ENCODE data around the gene WDR11. TPM values are rescaled to one million over a fixed set of nuclear protein-coding genes. Genes with fewer than 3 reads are reported as not detected.
"Not testable (repeated sequence)": the region's sequence is repeated elsewhere in the genome, so short reads cannot be mapped to it uniquely, and the experiment has no call there.

The WDR11 gene
- total RNA-seq, 1 donor from 2014 or later, result 45.8 TPM

GRCh38 chr10:120854388-120854787, 3.2 kb downstream of the WDR11 start:
- intact Hi-C loops (cut with micrococcal nuclease), result no loop called here

GRCh38 chr10:120861178-120861855, 10.2 kb downstream of the WDR11 start:
- intact Hi-C loops (cut with micrococcal nuclease), result no loop called here

DNA sequence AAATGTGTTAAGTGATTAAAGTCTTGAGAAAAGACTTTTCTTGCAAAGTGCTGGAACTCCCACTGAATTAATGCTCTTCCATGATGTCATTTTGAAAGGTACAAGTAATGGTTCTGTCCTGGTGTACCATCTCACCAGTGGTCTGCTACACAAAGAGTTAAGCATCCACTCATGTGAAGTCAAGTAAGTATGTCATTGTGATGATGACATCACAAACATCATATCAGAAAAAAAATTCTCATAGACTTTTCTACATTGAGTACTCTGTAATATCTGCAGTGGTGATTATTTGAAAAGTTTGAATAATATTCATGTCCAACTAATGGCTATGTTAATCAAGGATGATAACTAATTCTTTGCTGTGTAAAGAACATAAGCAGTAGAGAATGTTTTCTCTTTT, 22.6 kb downstream of the WDR11 start:
- intact Hi-C loops (cut with micrococcal nuclease), result no loop called here

GRCh38 chr10:120883071-120883470, 31.9 kb downstream of the WDR11 start:
- intact Hi-C loops (cut with micrococcal nuclease), result no loop called here

DNA sequence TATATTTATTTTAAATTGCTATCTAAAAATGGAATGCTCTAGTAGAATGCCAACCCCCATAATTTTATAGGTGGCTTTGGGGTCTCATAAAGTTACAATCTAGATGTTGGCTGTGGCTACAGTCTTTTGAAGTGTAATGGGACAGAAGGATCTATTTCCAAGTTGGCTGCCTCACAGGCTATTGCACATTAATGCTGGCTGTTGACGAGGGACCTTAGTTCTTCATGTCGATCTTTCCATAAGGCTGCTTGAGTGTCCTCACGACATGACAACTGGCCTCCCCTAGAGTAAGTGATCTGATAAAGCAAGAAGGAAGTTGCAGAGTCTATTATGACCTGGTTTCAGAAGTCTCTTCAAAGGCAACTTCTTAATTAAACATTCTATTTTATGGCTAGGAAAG, 36.3 kb downstream of the WDR11 start:
- intact Hi-C loops (cut with micrococcal nuclease), result no loop called here

DNA sequence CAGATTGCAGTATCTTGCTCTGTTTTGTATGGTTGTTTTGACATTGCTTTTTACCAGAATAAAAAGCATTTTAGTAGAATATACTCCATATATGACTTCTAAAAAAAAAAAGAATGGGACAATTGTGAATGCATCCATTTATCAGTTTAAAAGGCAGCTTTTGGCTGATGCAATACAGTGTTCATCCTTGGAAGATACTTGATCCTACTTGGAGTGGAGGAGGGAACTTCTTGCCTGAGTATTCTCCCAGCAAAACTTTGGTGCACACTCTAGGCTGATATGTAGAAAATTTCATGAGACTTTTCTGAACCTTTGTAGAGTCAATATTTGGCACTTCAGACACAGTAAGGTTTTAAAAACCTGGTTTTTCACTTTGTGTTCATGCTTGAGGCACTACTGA, 40.2 kb downstream of the WDR11 start:
- intact Hi-C loops (cut with micrococcal nuclease), result no loop called here

DNA sequence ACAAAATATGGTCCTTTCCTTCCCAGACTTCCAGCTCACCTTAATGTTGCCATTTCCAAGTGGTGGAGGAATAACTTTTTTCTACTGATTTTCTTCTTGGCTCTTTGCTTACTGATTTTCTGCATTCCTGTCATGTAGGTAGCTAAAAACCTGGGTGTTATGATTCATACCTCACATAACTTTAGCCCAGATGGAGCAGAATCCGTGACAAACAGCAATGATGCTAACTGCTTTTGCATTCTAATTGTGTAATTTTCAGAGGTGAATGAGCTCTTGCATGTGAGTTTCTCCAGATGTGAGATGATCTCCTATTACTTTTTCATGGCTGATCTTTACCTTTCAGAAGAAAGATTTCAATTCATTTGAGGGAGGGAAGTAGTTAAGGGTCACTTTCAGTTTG, 43.4 kb downstream of the WDR11 start:
- intact Hi-C loops (cut with micrococcal nuclease), result no loop called here

DNA sequence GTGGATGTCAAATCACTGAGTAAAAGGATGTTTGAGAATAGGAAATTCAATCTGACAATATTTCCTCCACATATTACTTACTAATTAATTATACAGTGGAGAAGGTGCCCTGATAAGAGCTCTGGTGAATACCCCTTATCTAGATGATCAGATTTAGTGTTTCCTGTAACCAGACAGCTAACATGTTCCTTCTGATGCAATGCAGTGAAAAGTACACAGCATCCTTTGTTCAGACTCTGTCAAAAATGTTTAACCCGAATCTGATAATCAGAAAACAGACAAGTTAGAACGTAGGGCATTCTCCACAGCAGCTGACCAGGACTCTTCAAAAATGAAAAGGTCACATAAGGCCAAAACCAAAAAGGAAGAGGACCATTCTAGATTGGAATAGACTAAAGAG, 46.2 kb downstream of the WDR11 start:
- intact Hi-C loops (cut with micrococcal nuclease), result no loop called here

DNA sequence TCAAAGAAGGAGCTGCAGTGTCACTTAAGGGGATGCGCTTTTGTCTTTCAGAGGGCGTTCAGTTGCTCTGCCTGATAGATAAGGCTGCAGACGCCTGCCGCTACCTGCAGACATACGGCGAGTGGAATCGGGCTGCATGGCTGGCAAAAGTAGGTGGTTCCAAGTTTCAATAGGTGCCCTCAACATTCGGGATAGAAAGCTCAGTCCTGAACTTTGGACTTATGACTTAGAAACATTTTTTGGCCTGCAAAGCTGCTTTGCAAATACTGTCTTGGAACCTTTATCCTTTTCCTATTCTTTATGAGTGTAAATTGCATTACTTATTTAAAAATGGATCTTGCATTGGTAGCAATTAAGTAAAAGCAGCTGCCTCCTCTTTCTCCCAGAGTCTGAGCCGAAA, 54.1 kb downstream of the WDR11 start:
- intact Hi-C loops (cut with micrococcal nuclease), result no loop called here

GRCh38 chr10:120917521-120918250, 66.5 kb downstream of the WDR11 start:
- intact Hi-C loops (cut with micrococcal nuclease), result no loop called here

GRCh38 chr10:120923886-120924285, 72.7 kb downstream of the WDR11 start:
- intact Hi-C loops (cut with micrococcal nuclease), result not testable (repeated sequence)

- intact Hi-C loops (cut with micrococcal nuclease), result no loop called here
Observed at GRCh38 chr10:120926611-120927010, 75.4 kb downstream of the WDR11 start.

GRCh38 chr10:120927352-120927751, 76.2 kb downstream of the WDR11 start:
- intact Hi-C loops (cut with micrococcal nuclease), result no loop called here

GRCh38 chr10:120929166-120929565, 78.0 kb downstream of the WDR11 start:
- intact Hi-C loops (cut with micrococcal nuclease), result no loop called here

GRCh38 chr10:120931423-120931822, 80.3 kb downstream of the WDR11 start:
- intact Hi-C loops (cut with micrococcal nuclease), result no loop called here

DNA sequence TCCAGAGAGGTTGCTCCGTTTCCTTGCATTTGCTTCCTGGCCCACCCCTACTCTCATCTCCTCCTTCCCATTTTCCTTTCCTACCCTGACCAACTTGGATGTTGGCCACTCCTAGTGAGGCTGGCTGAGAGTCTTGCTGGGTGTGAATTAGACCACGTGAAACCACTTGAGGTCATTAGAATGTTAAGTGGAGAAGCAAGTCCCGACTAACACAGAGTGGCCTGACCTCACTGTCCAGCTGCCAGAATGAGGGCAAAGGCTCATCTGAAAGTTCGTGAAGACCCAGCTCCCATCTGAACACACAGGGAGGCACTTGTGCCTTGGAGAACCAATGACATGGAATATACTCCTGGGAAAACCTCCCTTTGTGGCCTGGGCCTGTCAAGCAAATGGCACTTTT, 80.8 kb downstream of the WDR11 start:
- intact Hi-C loops (cut with micrococcal nuclease), result no loop called here

DNA sequence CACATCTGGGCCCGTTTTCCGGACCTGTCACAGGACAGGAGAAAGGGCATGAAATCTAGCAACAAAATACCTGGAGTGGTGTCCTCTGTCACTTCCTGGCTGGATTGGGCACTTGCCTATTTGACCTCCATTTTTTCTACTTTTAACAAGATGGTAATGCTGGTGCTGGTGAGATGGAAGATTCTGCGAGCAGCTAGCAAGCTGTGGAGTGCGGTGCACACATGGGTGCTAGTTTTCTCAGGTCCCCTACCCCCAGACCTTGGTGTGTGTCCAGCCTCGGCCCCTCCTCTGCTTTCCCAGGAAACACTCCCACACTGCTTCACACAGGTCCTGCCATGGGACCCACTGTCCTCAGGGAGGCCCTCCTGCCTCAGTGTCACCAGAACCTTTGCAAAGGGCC, 87.7 kb downstream of the WDR11 start:
- intact Hi-C loops (cut with micrococcal nuclease), result no loop called here

GRCh38 chr10:120940299-120940900, 89.2 kb downstream of the WDR11 start:
- intact Hi-C loops (cut with micrococcal nuclease), result no loop called here

DNA sequence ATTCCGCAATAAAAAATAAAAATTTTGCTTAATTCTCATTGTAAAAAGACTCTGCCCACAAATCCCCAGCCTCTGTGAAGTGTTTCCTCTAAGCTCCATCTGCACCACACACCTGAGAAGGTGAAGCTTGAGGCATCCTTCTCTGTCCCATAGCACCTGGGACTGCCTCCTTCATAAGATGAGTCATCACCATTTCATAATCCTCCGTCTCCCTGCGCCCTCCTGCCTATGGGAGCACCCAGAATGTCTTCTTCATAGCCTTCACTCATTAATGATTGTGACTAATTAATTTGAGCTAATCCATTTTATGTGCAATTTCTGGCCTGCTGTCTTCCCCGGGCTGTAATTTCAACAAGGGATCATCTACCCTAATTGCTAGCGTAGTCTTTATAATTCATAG, 90.3 kb downstream of the WDR11 start:
- intact Hi-C loops (cut with micrococcal nuclease), result no loop called here

- intact Hi-C loops (cut with micrococcal nuclease), result loop anchor here (1.0 to 2.0 kb wide), 3 partner anchors 666 to 944 kb away; no protein-coding TSS in a partner anchor
Observed at GRCh38 chr10:120942806-120943413, 91.7 kb downstream of the WDR11 start.

GRCh38 chr10:120943542-120943941, 92.4 kb downstream of the WDR11 start:
- intact Hi-C loops (cut with micrococcal nuclease), result loop anchor here (1.0 to 2.0 kb wide), 3 partner anchors 665 to 944 kb away; no protein-coding TSS in a partner anchor

DNA sequence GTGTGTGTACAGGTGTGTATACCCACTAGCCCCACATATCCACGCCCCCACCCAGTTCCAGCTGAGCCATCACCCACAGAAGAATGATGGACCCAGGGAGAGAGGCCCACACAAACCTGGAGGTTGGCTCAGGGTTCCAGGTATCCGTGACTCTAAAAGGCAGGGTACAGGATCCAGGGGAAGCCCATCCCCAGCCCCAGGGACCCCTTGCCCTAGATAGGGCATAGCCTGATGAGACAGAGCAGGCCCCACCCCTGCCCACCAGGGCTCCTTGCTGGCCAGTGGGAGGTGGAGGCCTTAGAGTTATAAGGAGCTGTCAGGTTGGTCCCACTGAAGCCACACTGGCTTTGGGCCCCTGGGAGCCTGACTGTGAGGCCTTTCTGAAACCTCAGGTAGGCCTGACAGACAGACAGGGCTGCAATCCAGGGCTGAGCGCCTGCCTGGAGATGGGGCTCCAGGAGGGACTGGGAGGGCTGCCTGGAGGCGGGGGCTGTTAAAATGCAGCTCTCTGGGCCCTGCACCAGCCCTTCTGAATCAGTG, 93.5 kb downstream of the WDR11 start:
- intact Hi-C loops (cut with micrococcal nuclease), result loop anchor here (5.0 kb wide), 1 partner anchor 958 kb away; no protein-coding TSS in a partner anchor

Data from T-helper 2 cell treated with Interferon-gamma antibody and Interleukin-4, amounts not matched to agents 100 ng/mL and 5 ng/mL, for 36 hours (primary cell).